ENCODE results near the gene LRRC4C. TPM values are rescaled to one million over a fixed set of nuclear protein-coding genes. Genes with fewer than 3 reads are reported as not detected.

The LRRC4C gene
- polyA plus RNA-seq, 4 donors, result 1.4 to 1.6 TPM; not detected in 2

GRCh38 chr11:40130427-40130826 is 1329.0 kb downstream of the LRRC4C start:
- Histone ChIP-seq H3K27ac (ENCODE audit: low read depth in 1 of 3, low read length in 2 of 3) (no peak overlapping the region), H3K4me1 (ENCODE audit: control insufficient read depth in 3 of 3, insufficient read depth in 2 of 3, low read depth in 1 of 3, low read length in 2 of 3) (no peaks in the 10 kb centered on the region), H3K4me3 (ENCODE audit: low read depth in 1 of 3, low read length in 3 of 3) (no peak overlapping the region), H3K36me3 (ENCODE audit: control insufficient read depth in 3 of 3, insufficient read depth in 2 of 3, low read depth in 1 of 3, low read length in 3 of 3) (no peaks in the 10 kb centered on the region), H3K9me3 (ENCODE audit: control insufficient read depth in 2 of 2, insufficient read depth in 1 of 2, low read depth in 1 of 2, low read length in 1 of 2) (no peaks in the 10 kb centered on the region), H3K27me3 (ENCODE audit: control insufficient read depth in 3 of 3, insufficient read depth in 3 of 3, low read length in 3 of 3) (no peaks in the 10 kb centered on the region)
- FAIRE-seq (no peak), DNase-seq (no peak)
- WGBS, 3 donors, result 83 to 89% (median 83%) methylated on average over 1 of the region's 1 CpG

- peak; percentile 3 to 32 for DNase-seq
Observed at GRCh38 chr11:40129266-40129665, 1330.2 kb downstream of the LRRC4C start.

GRCh38 chr11:40125054-40125453 is 1334.4 kb downstream of the LRRC4C start:
- no peaks in the 10 kb centered on the region for H3K36me3 ChIP-seq (ENCODE audit: control insufficient read depth in 3 of 3, insufficient read depth in 2 of 3, low read depth in 1 of 3, low read length in 3 of 3)
- DNase-seq (peak in 1 of 2 donors; percentile 21), FAIRE-seq (no peak)

More at GRCh38 chr11:40129266-40129665, 1330.2 kb downstream of the LRRC4C start:
- Histone ChIP-seq H3K9me3 (ENCODE audit: control insufficient read depth in 2 of 2, insufficient read depth in 1 of 2, low read depth in 1 of 2, low read length in 1 of 2) (no peaks in the 10 kb centered on the region), H3K27ac (ENCODE audit: low read depth in 1 of 3, low read length in 2 of 3) (no peak overlapping the region), H3K4me1 (ENCODE audit: control insufficient read depth in 3 of 3, insufficient read depth in 2 of 3, low read depth in 1 of 3, low read length in 2 of 3) (no peaks in the 10 kb centered on the region), H3K27me3 (ENCODE audit: control insufficient read depth in 3 of 3, insufficient read depth in 3 of 3, low read length in 3 of 3) (no peaks in the 10 kb centered on the region), H3K4me3 (ENCODE audit: low read depth in 1 of 3, low read length in 3 of 3) (no peak overlapping the region), H3K36me3 (ENCODE audit: control insufficient read depth in 3 of 3, insufficient read depth in 2 of 3, low read depth in 1 of 3, low read length in 3 of 3) (no peaks in the 10 kb centered on the region)
- WGBS, 3 donors, result 0 to 2% (median 0%) methylated on average over 1 of the region's 1 CpG
- no peak for FAIRE-seq

GRCh38 chr11:40119661-40120060 is 1339.8 kb downstream of the LRRC4C start:
- 43 to 64% (median 63%) methylated on average over 1 of the region's 1 CpG for WGBS, 3 donors
- Histone ChIP-seq H3K4me1 (ENCODE audit: control insufficient read depth in 3 of 3, insufficient read depth in 2 of 3, low read depth in 1 of 3, low read length in 2 of 3) (no peaks in the 10 kb centered on the region), H3K4me3 (ENCODE audit: low read depth in 1 of 3, low read length in 3 of 3) (no peak overlapping the region), H3K27ac (ENCODE audit: low read depth in 1 of 3, low read length in 2 of 3) (no peak overlapping the region), H3K9me3 (ENCODE audit: control insufficient read depth in 2 of 2, insufficient read depth in 1 of 2, low read depth in 1 of 2, low read length in 1 of 2) (peaks cover 0 to 11% of the 10 kb centered on the region in 2 donors), H3K36me3 (ENCODE audit: control insufficient read depth in 3 of 3, insufficient read depth in 2 of 3, low read depth in 1 of 3, low read length in 3 of 3) (no peaks in the 10 kb centered on the region), H3K27me3 (ENCODE audit: control insufficient read depth in 3 of 3, insufficient read depth in 3 of 3, low read length in 3 of 3) (no peaks in the 10 kb centered on the region)
- DNase-seq (no peak), FAIRE-seq (no peak)

More at GRCh38 chr11:40125054-40125453, 1334.4 kb downstream of the LRRC4C start:
- Histone ChIP-seq H3K9me3 (ENCODE audit: control insufficient read depth in 2 of 2, insufficient read depth in 1 of 2, low read depth in 1 of 2, low read length in 1 of 2) (no peaks in the 10 kb centered on the region), H3K4me1 (ENCODE audit: control insufficient read depth in 3 of 3, insufficient read depth in 2 of 3, low read depth in 1 of 3, low read length in 2 of 3) (no peaks in the 10 kb centered on the region), H3K27ac (ENCODE audit: low read depth in 1 of 3, low read length in 2 of 3) (no peak overlapping the region), H3K27me3 (ENCODE audit: control insufficient read depth in 3 of 3, insufficient read depth in 3 of 3, low read length in 3 of 3) (no peaks in the 10 kb centered on the region), H3K4me3 (ENCODE audit: low read depth in 1 of 3, low read length in 3 of 3) (no peak overlapping the region)
- 10 to 27% (median 14%) methylated on average over 1 of the region's 1 CpG for WGBS, 3 donors

- no peak for FAIRE-seq
- peaks cover 0 to 14% of the 10 kb centered on the region in 2 donors for H3K9me3 ChIP-seq (ENCODE audit: control insufficient read depth in 2 of 2, insufficient read depth in 1 of 2, low read depth in 1 of 2, low read length in 1 of 2)
- H3K4me3 ChIP-seq (ENCODE audit: low read depth in 1 of 3, low read length in 3 of 3), result no peak overlapping the region
- no peaks in the 10 kb centered on the region for H3K27me3 ChIP-seq (ENCODE audit: control insufficient read depth in 3 of 3, insufficient read depth in 3 of 3, low read length in 3 of 3)
- no peak overlapping the region for H3K27ac ChIP-seq (ENCODE audit: low read depth in 1 of 3, low read length in 2 of 3)
- 51 to 57% (median 52%) methylated on average over 2 of the region's 2 CpGs for whole genome bisulfite sequencing, 3 donors
- H3K36me3 ChIP-seq (ENCODE audit: control insufficient read depth in 3 of 3, insufficient read depth in 2 of 3, low read depth in 1 of 3, low read length in 3 of 3), result no peaks in the 10 kb centered on the region
- DNase-seq, result no peak
- H3K4me1 ChIP-seq (ENCODE audit: control insufficient read depth in 3 of 3, insufficient read depth in 2 of 3, low read depth in 1 of 3, low read length in 2 of 3), result no peaks in the 10 kb centered on the region
Observed at GRCh38 chr11:40118780-40119179, 1340.7 kb downstream of the LRRC4C start.

- no peaks in the 10 kb centered on the region for H3K4me1 ChIP-seq (ENCODE audit: control insufficient read depth in 3 of 3, insufficient read depth in 2 of 3, low read depth in 1 of 3, low read length in 2 of 3)
- no peaks in the 10 kb centered on the region for H3K36me3 ChIP-seq (ENCODE audit: control insufficient read depth in 3 of 3, insufficient read depth in 2 of 3, low read depth in 1 of 3, low read length in 3 of 3)
- H3K9me3 ChIP-seq (ENCODE audit: control insufficient read depth in 2 of 2, insufficient read depth in 1 of 2, low read depth in 1 of 2, low read length in 1 of 2), result peaks cover 0 to 14% of the 10 kb centered on the region in 2 donors
- 45 to 71% (median 52%) methylated on average over 1 of the region's 1 CpG for WGBS, 3 donors
- no peaks in the 10 kb centered on the region for H3K27me3 ChIP-seq (ENCODE audit: control insufficient read depth in 3 of 3, insufficient read depth in 3 of 3, low read length in 3 of 3)
- H3K27ac ChIP-seq (ENCODE audit: low read depth in 1 of 3, low read length in 2 of 3), result no peak overlapping the region
- no peak overlapping the region for H3K4me3 ChIP-seq (ENCODE audit: low read depth in 1 of 3, low read length in 3 of 3)
- no peak for DNase-seq
- peak; percentile 97 for FAIRE-seq
Observed at GRCh38 chr11:40118026-40118425, 1341.4 kb downstream of the LRRC4C start.

- WGBS, 3 donors, result 63 to 72% (median 67%) methylated on average over 5 of the region's 5 CpGs
- DNase-seq, result no peak
- no peak overlapping the region for H3K4me3 ChIP-seq (ENCODE audit: low read depth in 1 of 3, low read length in 3 of 3)
- no peak overlapping the region for H3K27ac ChIP-seq (ENCODE audit: low read depth in 1 of 3, low read length in 2 of 3)
- no peak for FAIRE-seq
- no peaks in the 10 kb centered on the region for H3K27me3 ChIP-seq (ENCODE audit: control insufficient read depth in 3 of 3, insufficient read depth in 3 of 3, low read length in 3 of 3)
- no peaks in the 10 kb centered on the region for H3K4me1 ChIP-seq (ENCODE audit: control insufficient read depth in 3 of 3, insufficient read depth in 2 of 3, low read depth in 1 of 3, low read length in 2 of 3)
- H3K36me3 ChIP-seq (ENCODE audit: control insufficient read depth in 3 of 3, insufficient read depth in 2 of 3, low read depth in 1 of 3, low read length in 3 of 3), result no peaks in the 10 kb centered on the region
- H3K9me3 ChIP-seq (ENCODE audit: control insufficient read depth in 2 of 2, insufficient read depth in 1 of 2, low read depth in 1 of 2, low read length in 1 of 2), result peaks cover 0 to 8% of the 10 kb centered on the region in 2 donors
Observed at GRCh38 chr11:40104941-40105550, 1354.4 kb downstream of the LRRC4C start.

GRCh38 chr11:40100781-40101180 is 1358.7 kb downstream of the LRRC4C start:
- Histone ChIP-seq H3K9me3 (ENCODE audit: control insufficient read depth in 2 of 2, insufficient read depth in 1 of 2, low read depth in 1 of 2, low read length in 1 of 2) (peaks cover 0 to 8% of the 10 kb centered on the region in 2 donors), H3K4me1 (ENCODE audit: control insufficient read depth in 3 of 3, insufficient read depth in 2 of 3, low read depth in 1 of 3, low read length in 2 of 3) (no peaks in the 10 kb centered on the region), H3K27me3 (ENCODE audit: control insufficient read depth in 3 of 3, insufficient read depth in 3 of 3, low read length in 3 of 3) (no peaks in the 10 kb centered on the region), H3K27ac (ENCODE audit: low read depth in 1 of 3, low read length in 2 of 3) (no peak overlapping the region), H3K4me3 (ENCODE audit: low read depth in 1 of 3, low read length in 3 of 3) (no peak overlapping the region), H3K36me3 (ENCODE audit: control insufficient read depth in 3 of 3, insufficient read depth in 2 of 3, low read depth in 1 of 3, low read length in 3 of 3) (no peaks in the 10 kb centered on the region)
- FAIRE-seq, result no peak
- WGBS, 3 donors, result 90 to 92% (median 91%) methylated on average over 5 of the region's 5 CpGs
- DNase-seq, result no peak

GRCh38 chr11:40100162-40100553 is 1359.3 kb downstream of the LRRC4C start:
- H3K27ac ChIP-seq (ENCODE audit: low read depth in 1 of 3, low read length in 2 of 3), result no peak overlapping the region
- H3K27me3 ChIP-seq (ENCODE audit: control insufficient read depth in 3 of 3, insufficient read depth in 3 of 3, low read length in 3 of 3), result no peaks in the 10 kb centered on the region
- no peaks in the 10 kb centered on the region for H3K36me3 ChIP-seq (ENCODE audit: control insufficient read depth in 3 of 3, insufficient read depth in 2 of 3, low read depth in 1 of 3, low read length in 3 of 3)
- H3K9me3 ChIP-seq (ENCODE audit: control insufficient read depth in 2 of 2, insufficient read depth in 1 of 2, low read depth in 1 of 2, low read length in 1 of 2), result peaks cover 0 to 8% of the 10 kb centered on the region in 2 donors
- no peak overlapping the region for H3K4me3 ChIP-seq (ENCODE audit: low read depth in 1 of 3, low read length in 3 of 3)
- FAIRE-seq (no peak), DNase-seq (no peak)
- no peaks in the 10 kb centered on the region for H3K4me1 ChIP-seq (ENCODE audit: control insufficient read depth in 3 of 3, insufficient read depth in 2 of 3, low read depth in 1 of 3, low read length in 2 of 3)
- WGBS, 3 donors, result 72 to 89% (median 78%) methylated on average over 5 of the region's 5 CpGs

Data from small intestine (tissue), 7 donors.